GM12878 (cell line): ENCODE data around the gene P2RX6.

ENCODE experiments used
- CEBPZ ChIP-seq: fragments of 150-350 bp; IDR thresholded peaks from 2 replicates; pipeline ENCODE4 v1.6.1; 2016; ENCODE audit warnings: low read depth, low read length
- CTCF ChIP-seq, 3 experiments: IDR thresholded peaks in 2 of 3; conservative IDR thresholded peaks in 1 of 3; 2 replicates each; pipeline ENCODE4 v1.5.1; 2011; ENCODE audit warnings: low read depth in 3 of 3, low read length in 3 of 3, mild to moderate bottlenecking in 3 of 3, control low read depth in 2 of 3, moderate library complexity in 2 of 3, inconsistent platforms in 1 of 3, mixed read lengths in 1 of 3; ENCODE audit not compliant: control insufficient read depth in 2 of 3, insufficient read depth in 1 of 3; ENCODE audit errors: extremely low read depth in 1 of 3
- EZH2 ChIP-seq: IDR thresholded peaks from 2 replicates; pipeline ENCODE4 v1.6.1; 2012; ENCODE audit warnings: low read depth, mild to moderate bottlenecking, control low read depth, inconsistent platforms, low read length, borderline replicate concordance; ENCODE audit not compliant: control insufficient read depth
- GABPA ChIP-seq: IDR thresholded peaks from 2 replicates; pipeline ENCODE4 v1.6.1; 2014; ENCODE audit warnings: antibody characterized with exemption, low read depth, mild to moderate bottlenecking, inconsistent platforms
- HDAC2 ChIP-seq: fragments of 200-600 bp; sonication (generic); IDR thresholded peaks from 2 replicates; pipeline ENCODE4 v1.6.1; 2017
- NBN ChIP-seq: fragments of 450-650 bp; IDR thresholded peaks from 2 replicates; pipeline ENCODE4 v1.6.1; 2016
- NFYB ChIP-seq: IDR thresholded peaks from 2 replicates; pipeline ENCODE4 v1.6.1; 2011; ENCODE audit warnings: low read depth, mild to moderate bottlenecking, low read length, improper control_type of control experiment, moderate library complexity; ENCODE audit not compliant: insufficient read depth
- POLR2A ChIP-seq: IDR thresholded peaks from 2 replicates; pipeline ENCODE4 v1.6.1; 2011; ENCODE audit warnings: low read depth, mild to moderate bottlenecking, low read length
- REST ChIP-seq: IDR thresholded peaks from 2 replicates; pipeline ENCODE4 v1.6.1; 2012; ENCODE audit warnings: mild to moderate bottlenecking, low read depth, low read length
- TAF1 ChIP-seq: IDR thresholded peaks from 2 replicates; pipeline ENCODE4 v1.6.1; 2011; ENCODE audit warnings: mild to moderate bottlenecking, low read depth, low read length, borderline replicate concordance

- TF ChIP-seq CTCF (IDR thresholded peaks at IDR 0.05 in 2 of 3, conservative IDR thresholded peaks at IDR 0.05 in 1 of 3; ENCODE audit: control insufficient read depth in 2 of 3, extremely low read depth in 1 of 3, insufficient read depth in 1 of 3, low read depth in 3 of 3, low read length in 3 of 3) (no peak), NBN (no peak), REST (no peak), EZH2 (no peak), GABPA (no peak), TAF1 (no peak), POLR2A (peak; percentile 47), NFYB (no peak), CEBPZ (no peak), HDAC2 (no peak)
These were observed 17.3 kb upstream of the P2RX6 start for GRCh38 chr22:20997536-20998257.
